Bronchial epithelial cell (primary cell): ENCODE data around the gene GRIK3. TPM values are rescaled to one million over a fixed set of nuclear protein-coding genes. Genes with fewer than 3 reads are reported as not detected.

ENCODE experiments used
- DNase-seq: peaks from one replicate; pipeline ENCODE4 v3.0.0-alpha.2; 2010; ENCODE audit warnings: low read depth
- FAIRE-seq: peaks from 2 replicates; lab custom pipeline; 2011; peaks lifted over from hg19 to GRCh38; lab: Jason Lieb, UNC
- H3K27me3 ChIP-seq: 2 replicates; pipeline ENCODE4 v1.5.1; 2011; ENCODE audit warnings: low read length; ENCODE audit not compliant: control insufficient read depth, insufficient read depth
- H3K36me3 ChIP-seq: 2 replicates; pipeline ENCODE4 v1.5.1; 2011; ENCODE audit warnings: low read length; ENCODE audit not compliant: control insufficient read depth, insufficient read depth
- H3K4me3 ChIP-seq: 2 replicates; pipeline ENCODE4 v1.5.1; 2011; ENCODE audit warnings: mild to moderate bottlenecking, low read depth, low read length, control low read depth
- CTCF ChIP-seq: IDR thresholded peaks from 2 replicates; pipeline ENCODE4 v1.5.1; 2011; ENCODE audit warnings: mild to moderate bottlenecking, moderate library complexity, low read length, control low read depth, inconsistent platforms; ENCODE audit not compliant: insufficient read depth, severe bottlenecking
- total RNA-seq: library from RNA; depleted of rRNA; stranded (reverse); fragments of >200 nt; gene quantifications from 2 replicates; pipeline ENCODE4 v1.2.1, GENCODE V29; 2014

GRIK3 gene
- total RNA-seq, 1 donor from 2014 or later, result under 0.01 TPM

- peak; percentile 85 for FAIRE-seq
- DNase-seq, result no peak
- Histone ChIP-seq H3K4me3 (no peak overlapping the region), H3K27me3 (no peaks in the 10 kb centered on the region), H3K36me3 (no peaks in the 10 kb centered on the region)
- TF ChIP-seq CTCF, result no peak
Observed at GRCh38 chr1:36996106-36996505, 38.2 kb downstream of the GRIK3 start.

GRCh38 chr1:36994868-36995267, 39.4 kb downstream of the GRIK3 start:
- no peak for DNase-seq
- no peaks in the 10 kb centered on the region for H3K36me3 ChIP-seq
- no peak for TF ChIP-seq CTCF
- H3K4me3 ChIP-seq, result no peak overlapping the region
- peak; percentile 23 for FAIRE-seq
- H3K27me3 ChIP-seq, result no peaks in the 10 kb centered on the region

GRCh38 chr1:36994294-36994693, 40.0 kb downstream of the GRIK3 start:
- FAIRE-seq, result no peak
- no peaks in the 10 kb centered on the region for H3K36me3 ChIP-seq

GRCh38 chr1:36992139-36992943, 42.0 kb downstream of the GRIK3 start:
- H3K36me3 ChIP-seq, result no peaks in the 10 kb centered on the region
- H3K4me3 ChIP-seq, result no peak overlapping the region
- no peak for TF ChIP-seq CTCF
- H3K27me3 ChIP-seq, result no peaks in the 10 kb centered on the region
- DNase-seq, result no peak
- peak; percentile 47 for FAIRE-seq

More at GRCh38 chr1:36994294-36994693, 40.0 kb downstream of the GRIK3 start:
- H3K4me3 ChIP-seq, result no peak overlapping the region
- no peak for TF ChIP-seq CTCF
- no peak for DNase-seq
- no peaks in the 10 kb centered on the region for H3K27me3 ChIP-seq

- no peak for TF ChIP-seq CTCF
- DNase-seq (no peak), FAIRE-seq (peak; percentile 55)
- Histone ChIP-seq H3K27me3 (no peaks in the 10 kb centered on the region), H3K36me3 (no peaks in the 10 kb centered on the region), H3K4me3 (no peak overlapping the region)
Observed at GRCh38 chr1:36991551-36991950, 42.8 kb downstream of the GRIK3 start.
